GM18526 (cell line): ENCODE measurements around the gene PKP4.

Source experiments
- POLR2A ChIP-seq: IDR thresholded peaks from 3 replicates; pipeline ENCODE4 v1.6.1; 2011; ENCODE audit not compliant: insufficient read length; ENCODE audit errors: extremely low read depth

PKP4 gene

DNA sequence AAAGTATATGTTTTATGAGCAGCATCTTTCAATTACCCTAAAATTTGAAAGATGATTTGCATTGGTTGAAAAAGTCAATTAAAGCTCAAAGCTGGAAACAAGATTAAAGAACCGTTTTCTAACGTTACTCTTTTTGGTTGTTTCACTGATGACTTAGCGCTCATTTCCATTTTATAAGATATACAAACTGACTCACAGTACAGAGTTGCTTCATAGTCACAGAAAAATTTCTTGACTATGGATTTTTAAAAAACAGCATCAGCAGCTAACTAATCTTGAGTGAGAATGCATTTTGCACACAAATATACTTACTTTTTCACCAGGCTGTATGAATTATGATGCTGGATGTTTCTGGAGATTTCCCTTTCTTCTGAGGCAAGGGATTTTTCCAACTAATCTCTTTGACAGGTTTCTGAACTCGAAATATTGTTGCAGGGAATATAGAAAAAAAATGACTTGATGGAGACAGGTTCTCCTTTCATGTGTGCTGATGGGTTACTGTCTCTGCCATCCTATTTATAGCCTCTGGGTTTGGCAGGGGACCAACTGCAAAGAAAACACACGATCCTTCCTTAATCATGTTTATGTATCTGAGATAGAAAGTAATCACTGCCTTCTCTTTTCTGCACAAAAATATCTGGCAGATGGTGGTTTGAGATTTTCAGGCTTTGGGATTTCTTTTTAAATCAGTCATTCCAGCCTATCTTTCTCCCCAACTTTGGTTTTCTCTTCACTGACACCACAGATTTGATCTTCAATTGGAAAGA is 209.0 kb downstream of the PKP4 start:
- TF ChIP-seq POLR2A = no peak

DNA sequence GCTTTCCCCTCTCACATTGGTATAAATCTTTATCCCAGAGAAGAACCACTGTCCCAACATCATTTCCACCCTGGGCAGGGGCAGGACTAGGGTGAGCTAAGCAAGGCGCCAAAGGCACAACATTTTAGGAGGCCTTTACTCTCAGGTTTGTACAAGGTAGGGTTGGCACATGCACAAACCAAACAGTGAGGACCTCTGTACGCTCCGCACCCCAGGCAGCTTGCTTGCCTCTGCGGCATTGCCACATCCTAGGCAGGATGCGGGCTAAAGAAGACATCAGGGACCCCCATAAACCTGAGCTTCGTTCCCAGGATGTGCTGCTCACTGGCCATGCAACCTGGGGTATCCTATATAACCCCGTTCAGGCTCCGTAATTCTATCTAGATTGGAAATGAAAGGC is 210.2 kb downstream of the PKP4 start:
- TF ChIP-seq POLR2A = no peak

- no peak for TF ChIP-seq POLR2A
Measured at GRCh38 chr2:158667586-158667985, 210.8 kb downstream of the PKP4 start.

DNA sequence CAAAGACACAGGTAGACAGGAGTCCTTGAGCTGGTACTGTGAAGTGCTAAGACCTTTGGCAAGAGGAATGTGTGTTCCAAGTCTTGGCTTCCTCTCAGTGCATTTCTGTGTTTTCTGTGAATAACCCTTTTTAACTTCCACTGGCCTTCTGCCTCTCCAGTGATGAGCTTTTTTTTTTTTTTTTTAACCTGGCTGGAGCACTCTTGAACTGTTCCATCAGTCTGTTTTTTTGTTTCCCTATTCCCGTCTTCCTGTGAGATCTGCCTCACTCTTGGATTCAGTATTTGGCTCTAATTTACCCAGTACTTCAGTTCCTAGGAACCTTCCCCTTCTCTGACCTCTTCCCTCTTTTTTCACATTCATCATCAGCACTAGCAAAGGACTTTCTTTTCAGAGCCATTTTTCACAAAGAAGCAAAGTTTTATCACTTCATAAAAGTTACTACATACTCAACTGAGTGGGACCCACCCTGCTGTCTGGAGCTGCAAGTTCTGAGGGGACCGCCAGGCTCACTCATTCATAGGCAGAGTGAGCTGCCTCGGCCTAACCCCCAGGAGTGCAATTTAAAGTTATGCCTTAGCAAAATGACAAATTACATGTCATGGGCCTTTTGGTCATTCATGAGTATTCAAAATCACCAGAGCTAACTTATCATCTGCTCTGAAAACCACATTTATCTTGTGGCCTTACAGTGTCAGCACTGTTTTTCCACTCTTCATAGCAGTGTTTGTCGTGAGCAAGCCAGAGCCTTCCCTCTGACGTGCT is 211.4 kb downstream of the PKP4 start:
- no peak for TF ChIP-seq POLR2A

DNA sequence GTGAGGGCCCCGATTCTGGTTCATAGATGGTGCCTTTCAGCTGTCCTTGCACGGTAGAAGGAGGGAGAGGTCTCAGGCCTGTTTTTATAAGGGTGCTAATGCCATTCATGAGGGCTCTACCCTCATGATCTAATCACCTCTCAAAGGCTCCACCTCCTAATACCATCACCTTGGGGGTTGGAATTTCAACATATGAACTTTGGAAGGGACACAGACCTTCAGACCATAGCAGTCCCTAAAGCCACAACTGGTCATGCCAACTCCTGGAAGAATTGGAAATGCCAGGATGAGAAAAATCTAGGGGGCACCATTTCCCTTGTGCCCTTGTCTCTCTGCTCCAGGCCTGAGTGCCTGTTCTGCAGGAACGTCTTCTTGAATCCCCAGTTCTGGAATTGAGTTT is 213.5 kb downstream of the PKP4 start:
- no peak for TF ChIP-seq POLR2A

- TF ChIP-seq POLR2A = no peak
Measured at GRCh38 chr2:158671360-158672245, 214.9 kb downstream of the PKP4 start.

DNA sequence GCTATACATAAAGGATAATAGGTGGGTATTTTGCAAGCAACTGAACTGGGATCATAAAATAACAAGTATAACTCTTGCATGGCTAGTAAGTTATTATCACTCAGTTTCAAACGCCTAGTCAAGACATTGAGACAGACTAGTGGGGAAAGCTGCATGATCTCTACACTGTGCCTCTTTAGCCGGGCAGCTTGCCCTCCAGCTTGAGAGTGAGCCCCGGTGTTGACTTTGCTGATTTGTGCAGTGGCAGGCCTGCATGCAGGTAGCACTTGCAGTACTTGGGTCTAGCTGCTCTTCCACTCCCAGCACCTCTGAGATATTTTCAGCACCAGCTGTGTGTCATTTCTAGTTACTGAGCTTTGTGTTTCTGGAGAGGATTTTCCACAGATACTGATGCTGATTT is 219.5 kb downstream of the PKP4 start:
- no peak for TF ChIP-seq POLR2A

GRCh38 chr2:158676696-158677095 is 219.9 kb downstream of the PKP4 start:
- TF ChIP-seq POLR2A = no peak

GRCh38 chr2:158677542-158677941 is 220.8 kb downstream of the PKP4 start:
- TF ChIP-seq POLR2A = no peak

DNA sequence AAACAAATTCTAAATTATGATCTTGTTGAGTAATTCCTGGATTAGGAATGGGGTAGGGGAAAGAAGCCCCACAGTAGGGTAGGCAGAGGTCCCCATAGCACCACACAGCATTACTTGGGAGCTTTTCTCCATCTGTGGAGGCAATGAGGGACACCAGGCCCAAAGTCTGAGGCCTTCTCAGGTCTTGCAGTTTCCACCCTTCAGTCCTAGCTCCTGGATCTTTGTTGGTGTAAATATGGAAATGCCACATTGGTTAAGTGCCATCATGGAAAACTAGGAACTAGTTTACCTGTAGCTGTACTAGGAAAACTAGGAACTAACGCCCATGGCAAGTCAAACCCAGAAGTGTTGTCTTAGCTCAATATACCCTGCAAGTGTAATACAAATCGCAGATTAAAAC is 225.1 kb downstream of the PKP4 start:
- no peak for TF ChIP-seq POLR2A

GRCh38 chr2:158685646-158686045 is 228.9 kb downstream of the PKP4 start:
- TF ChIP-seq POLR2A = no peak

GRCh38 chr2:158686210-158686691 is 229.5 kb downstream of the PKP4 start:
- TF ChIP-seq POLR2A = no peak

- no peak for TF ChIP-seq POLR2A
Measured at GRCh38 chr2:158687315-158687714, 230.6 kb downstream of the PKP4 start.

DNA sequence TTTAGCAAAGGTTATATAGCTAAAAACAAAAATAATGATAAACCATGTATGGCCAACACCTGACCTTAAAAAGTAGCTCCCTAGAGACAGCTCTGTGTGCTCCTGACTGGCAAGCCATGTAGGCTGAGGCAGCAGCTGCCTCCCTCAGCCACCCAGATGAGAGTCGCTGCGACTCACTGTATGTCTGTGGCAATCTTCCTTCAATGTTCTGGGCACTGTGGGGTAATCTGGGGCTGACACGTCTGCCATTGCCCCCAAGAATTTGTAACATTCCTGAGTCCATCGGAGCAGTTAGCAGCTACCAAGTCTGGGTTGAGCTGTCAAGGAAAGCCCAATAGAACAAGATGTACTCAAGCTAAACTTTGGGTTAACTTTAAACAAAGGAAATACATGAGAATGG is 232.0 kb downstream of the PKP4 start:
- no peak for TF ChIP-seq POLR2A

- no peak for TF ChIP-seq POLR2A
Measured at GRCh38 chr2:158689391-158689790, 232.6 kb downstream of the PKP4 start.

DNA sequence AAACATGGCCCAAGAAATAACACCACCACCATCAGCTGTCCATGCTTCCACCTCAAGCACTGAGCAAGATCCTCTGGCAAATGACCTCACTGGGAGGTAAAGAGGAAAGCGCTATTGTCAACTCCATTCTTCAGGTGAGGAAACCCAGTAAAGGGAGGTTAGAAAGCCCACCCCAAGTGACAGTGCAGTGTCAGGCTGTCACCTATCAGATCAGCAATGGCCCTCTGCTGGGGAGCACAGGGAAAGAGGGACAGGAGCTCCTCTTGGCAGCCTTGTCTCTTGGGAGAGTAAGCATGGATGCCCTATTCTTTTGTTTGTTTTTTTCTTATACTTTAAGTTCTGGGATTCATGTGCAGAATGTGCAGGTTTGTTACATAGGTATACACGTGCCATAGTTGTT is 234.1 kb downstream of the PKP4 start:
- TF ChIP-seq POLR2A = no peak

- no peak for TF ChIP-seq POLR2A
Measured at GRCh38 chr2:158691619-158692018, 234.9 kb downstream of the PKP4 start.
